ENCODE data around the gene RYR3. TPM values are rescaled to one million over a fixed set of nuclear protein-coding genes. Genes with fewer than 3 reads are reported as not detected.
"Not testable (repeated sequence)": the region's sequence is repeated elsewhere in the genome, so short reads cannot be mapped to it uniquely, and the experiment has no call there.

RYR3 gene
- total RNA-seq, 1 donor: not detected

DNA sequence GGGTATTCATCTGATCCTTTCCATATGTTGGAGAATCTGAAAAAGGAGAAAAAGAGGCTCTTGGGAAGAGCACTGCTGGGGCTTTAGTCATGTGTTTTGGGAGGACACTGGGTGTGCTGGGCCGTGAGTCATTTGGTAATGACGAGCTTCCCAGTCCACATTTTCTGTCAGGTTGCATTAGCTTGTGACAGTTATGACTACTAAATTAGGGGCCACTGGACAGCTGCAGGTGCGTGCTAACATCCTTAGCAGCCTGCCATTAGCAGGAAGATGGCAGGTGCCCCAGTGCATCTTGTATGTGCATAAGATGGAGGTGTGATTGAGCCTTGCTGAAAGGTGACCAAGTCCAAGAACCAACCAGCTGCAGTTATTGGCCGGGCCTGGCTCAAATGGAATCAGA lies 242.4 kb downstream of the RYR3 start:
- DNase-seq (ENCODE audit: low read depth): no peak
- no peak overlapping the region for H3K4me3 ChIP-seq (ENCODE audit: low read depth, low read length)
- no peak for TF ChIP-seq CTCF (IDR thresholded peaks at IDR 0.05; ENCODE audit: insufficient read depth, low read depth, low read length)

DNA sequence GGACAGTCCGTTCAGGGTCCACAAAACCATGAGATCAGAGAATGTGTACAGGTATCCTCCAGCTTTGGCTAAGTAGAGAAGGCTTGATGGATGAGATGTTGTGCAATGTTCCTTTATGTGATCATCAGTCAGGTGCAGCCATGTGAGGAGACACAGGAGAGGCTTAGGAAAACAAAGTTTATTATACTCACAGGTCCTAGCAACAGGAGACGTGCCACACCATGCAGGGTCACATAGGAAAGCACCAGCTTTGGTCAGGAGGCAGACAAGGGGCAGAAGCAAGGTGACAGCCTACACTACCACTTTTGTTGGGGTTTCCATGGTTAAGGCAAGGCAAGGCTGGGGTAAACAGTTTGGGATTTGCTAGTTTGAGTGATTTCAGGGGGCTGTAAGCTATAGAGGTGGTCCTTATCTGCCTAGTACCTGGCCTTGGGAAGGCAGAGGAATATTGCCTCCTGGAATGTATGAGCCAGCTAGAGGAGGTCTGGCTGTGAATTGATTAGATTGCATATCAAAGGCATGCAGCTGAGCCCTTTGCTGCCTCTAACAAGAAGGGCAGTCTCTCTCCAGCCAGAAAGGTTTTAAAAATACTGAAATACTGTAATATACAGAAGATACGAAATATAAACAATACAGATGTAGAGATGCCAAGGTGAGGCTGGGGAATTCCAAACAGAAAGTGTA lies 248.6 kb downstream of the RYR3 start:
- TF ChIP-seq CTCF (IDR thresholded peaks at IDR 0.05; ENCODE audit: insufficient read depth, low read depth, low read length): no peak

DNA sequence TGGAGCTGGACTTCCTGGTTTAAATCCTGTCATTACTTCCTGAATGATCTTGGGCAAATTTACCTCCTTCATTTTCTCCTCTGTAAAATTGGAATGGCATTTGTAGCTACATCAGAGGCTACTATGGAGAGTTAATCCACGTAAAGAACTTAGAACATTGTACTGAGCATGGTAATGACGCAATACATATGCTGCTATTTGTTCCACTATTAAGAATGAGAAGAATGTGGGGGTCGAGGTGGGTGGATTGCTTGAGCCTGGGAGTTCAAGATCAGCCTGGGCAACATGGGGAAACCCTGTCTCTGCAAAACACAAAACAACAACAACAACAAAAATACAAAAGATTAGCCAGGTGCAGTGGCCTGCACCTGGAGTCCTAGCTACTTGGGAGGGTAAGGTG lies 250.6 kb downstream of the RYR3 start:
- no peak for TF ChIP-seq CTCF (IDR thresholded peaks at IDR 0.05; ENCODE audit: insufficient read depth, low read depth, low read length)
- H3K4me3 ChIP-seq (ENCODE audit: low read depth, low read length): no peak overlapping the region
- DNase-seq (ENCODE audit: low read depth): no peak

More for the DNA sequence above, 248.6 kb downstream of the RYR3 start:
- H3K4me3 ChIP-seq (ENCODE audit: low read depth, low read length): no peak overlapping the region
- DNase-seq (ENCODE audit: low read depth): no peak

DNA sequence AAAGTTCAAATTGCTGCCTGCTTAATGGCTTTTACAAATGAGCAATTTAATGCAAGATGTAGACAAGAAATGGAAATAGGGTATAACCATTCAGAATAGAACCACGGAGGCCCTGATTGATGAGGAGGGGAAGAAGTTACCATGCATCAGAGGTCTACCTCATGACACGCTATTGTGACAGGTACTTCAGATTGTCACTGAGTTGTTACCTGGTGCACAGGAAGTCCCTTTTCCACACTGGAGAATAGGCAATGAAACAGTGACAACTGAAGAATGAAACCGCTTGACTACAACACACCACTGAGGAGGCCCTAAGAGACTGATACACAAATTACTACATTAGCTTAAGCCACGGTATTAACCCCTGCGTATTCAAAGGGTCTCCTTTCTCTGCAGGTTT lies 251.2 kb downstream of the RYR3 start:
- no peak for DNase-seq (ENCODE audit: low read depth)
- no peak overlapping the region for H3K4me3 ChIP-seq (ENCODE audit: low read depth, low read length)
- no peak for TF ChIP-seq CTCF (IDR thresholded peaks at IDR 0.05; ENCODE audit: insufficient read depth, low read depth, low read length)

DNA sequence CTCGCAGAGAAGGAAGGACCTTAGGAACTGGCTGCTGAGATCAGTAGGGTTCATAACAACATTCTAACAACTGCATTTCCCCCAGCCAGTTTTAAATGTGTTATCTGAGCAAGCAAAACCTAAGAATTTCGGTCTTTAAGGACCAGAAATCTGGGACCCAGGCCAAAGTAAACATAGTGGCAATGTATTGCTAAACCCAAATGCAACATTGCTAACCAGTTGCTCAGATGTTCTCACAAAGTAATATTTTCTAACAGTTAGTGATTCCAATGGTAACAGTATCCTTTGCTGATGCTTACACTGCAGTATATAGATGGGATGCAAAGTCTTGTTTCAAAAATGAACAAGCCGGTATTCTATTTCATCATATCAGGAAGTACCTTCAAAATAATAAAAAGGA lies 254.3 kb downstream of the RYR3 start:
- TF ChIP-seq CTCF (IDR thresholded peaks at IDR 0.05; ENCODE audit: insufficient read depth, low read depth, low read length): no peak
- no peak overlapping the region for H3K4me3 ChIP-seq (ENCODE audit: low read depth, low read length)
- peak; percentile 28 for DNase-seq (ENCODE audit: low read depth)

- no peak for DNase-seq (ENCODE audit: low read depth)
- no peak for TF ChIP-seq CTCF (IDR thresholded peaks at IDR 0.05; ENCODE audit: insufficient read depth, low read depth, low read length)
- no peak overlapping the region for H3K4me3 ChIP-seq (ENCODE audit: low read depth, low read length)
These were observed 256.9 kb downstream of the RYR3 start for GRCh38 chr15:33567652-33568051.

- no peak for TF ChIP-seq CTCF (IDR thresholded peaks at IDR 0.05; ENCODE audit: insufficient read depth, low read depth, low read length)
- no peak for DNase-seq (ENCODE audit: low read depth)
- no peak overlapping the region for H3K4me3 ChIP-seq (ENCODE audit: low read depth, low read length)
These were observed 258.3 kb downstream of the RYR3 start for GRCh38 chr15:33569036-33569435.

GRCh38 chr15:33577911-33578310 lies 267.1 kb downstream of the RYR3 start:
- not testable (repeated sequence) for DNase-seq (ENCODE audit: low read depth); H3K4me3 ChIP-seq (ENCODE audit: low read depth, low read length)

All from fibroblast of villous mesenchyme (primary cell).